ENCODE measurements around the gene ZBTB17. TPM values are rescaled to one million over a fixed set of nuclear protein-coding genes. Genes with fewer than 3 reads are reported as not detected.
"Not testable (repeated sequence)": the region's sequence is repeated elsewhere in the genome, so short reads cannot be mapped to it uniquely, and the experiment has no call there.

The ZBTB17 gene
- total and polyA plus RNA-seq, 2 experiments from 2014 or later: 16.8 to 32.3 TPM

GRCh38 chr1:15900662-15901279 is 75.1 kb downstream of the ZBTB17 start:
- Histone ChIP-seq H4K20me1 (ENCODE audit: insufficient read depth, poor library complexity, severe bottlenecking) (peaks cover 17% of the 10 kb centered on the region), H3K4me1 (ENCODE audit: insufficient read depth) (no peaks in the 10 kb centered on the region), H3K27ac (no peak overlapping the region), H3K4me3 (no peak overlapping the region), H2AFZ (no peak overlapping the region), H3K79me2 (peaks cover 100% of the 10 kb centered on the region), H3K27me3 (no peaks in the 10 kb centered on the region), H3K9me2 (replicated peaks; ENCODE audit: insufficient read depth) (no peaks in the 10 kb centered on the region), H3K9me3 (ENCODE audit: low read depth) (no peaks in the 10 kb centered on the region), H3K4me2 (no peak overlapping the region), H3K36me3 (replicated peaks; ENCODE audit: insufficient read depth, low read depth) (no peaks in the 10 kb centered on the region)
- TF ChIP-seq EZH2phosphoT487 (IDR thresholded peaks at IDR 0.05; ENCODE audit: low read depth, severe bottlenecking, unreplicated experiment): no peak
- TF ChIP-seq CTCF (IDR thresholded peaks at IDR 0.05; ENCODE audit: poor library complexity): no peak
- no peak for TF ChIP-seq EZH2 (IDR thresholded peaks at IDR 0.05; ENCODE audit: borderline replicate concordance)
- WGBS (ENCODE audit: low lambda C conversion rate, missing lambda C conversion rate): 91% methylated on average over 8 of the region's 8 CpGs
- no peak for DNase-seq (ENCODE audit: low spot score)

- H3K79me2 ChIP-seq: peaks cover 100% of the 10 kb centered on the region
- H3K4me3 ChIP-seq: no peak overlapping the region
- no peaks in the 10 kb centered on the region for H3K36me3 ChIP-seq (replicated peaks; ENCODE audit: insufficient read depth, low read depth)
- H3K9me2 ChIP-seq (replicated peaks; ENCODE audit: insufficient read depth): no peaks in the 10 kb centered on the region
- H3K9me3 ChIP-seq (ENCODE audit: low read depth): no peaks in the 10 kb centered on the region
- no peak for TF ChIP-seq EZH2 (IDR thresholded peaks at IDR 0.05; ENCODE audit: borderline replicate concordance)
- TF ChIP-seq CTCF (IDR thresholded peaks at IDR 0.05; ENCODE audit: poor library complexity): no peak
- no peak for TF ChIP-seq EZH2phosphoT487 (IDR thresholded peaks at IDR 0.05; ENCODE audit: low read depth, severe bottlenecking, unreplicated experiment)
- WGBS (ENCODE audit: low lambda C conversion rate, missing lambda C conversion rate): 92% methylated on average over 9 of the region's 9 CpGs
- no peaks in the 10 kb centered on the region for H3K4me1 ChIP-seq (ENCODE audit: insufficient read depth)
- DNase-seq (ENCODE audit: low spot score): no peak
- H3K27ac ChIP-seq: no peak overlapping the region
- no peak overlapping the region for H2AFZ ChIP-seq
- H4K20me1 ChIP-seq (ENCODE audit: insufficient read depth, poor library complexity, severe bottlenecking): peaks cover 16% of the 10 kb centered on the region
- no peaks in the 10 kb centered on the region for H3K27me3 ChIP-seq
- H3K4me2 ChIP-seq: no peak overlapping the region
These were observed 76.6 kb downstream of the ZBTB17 start for GRCh38 chr1:15899266-15899665.

GRCh38 chr1:15896841-15897610 is 78.9 kb downstream of the ZBTB17 start:
- H3K27me3 ChIP-seq; H3K4me3 ChIP-seq; H2AFZ ChIP-seq; H3K4me1 ChIP-seq (ENCODE audit: insufficient read depth); H3K9me3 ChIP-seq (ENCODE audit: low read depth); H3K4me2 ChIP-seq; H3K9me2 ChIP-seq (replicated peaks; ENCODE audit: insufficient read depth); H3K27ac ChIP-seq; H3K36me3 ChIP-seq (replicated peaks; ENCODE audit: insufficient read depth, low read depth); DNase-seq (ENCODE audit: low spot score): not testable (repeated sequence)
- peaks cover 100% of the 10 kb centered on the region for H3K79me2 ChIP-seq
- WGBS (ENCODE audit: low lambda C conversion rate, missing lambda C conversion rate): 97% methylated on average over 17 of the region's 20 CpGs
- peaks cover 14% of the 10 kb centered on the region for H4K20me1 ChIP-seq (ENCODE audit: insufficient read depth, poor library complexity, severe bottlenecking)

DNA sequence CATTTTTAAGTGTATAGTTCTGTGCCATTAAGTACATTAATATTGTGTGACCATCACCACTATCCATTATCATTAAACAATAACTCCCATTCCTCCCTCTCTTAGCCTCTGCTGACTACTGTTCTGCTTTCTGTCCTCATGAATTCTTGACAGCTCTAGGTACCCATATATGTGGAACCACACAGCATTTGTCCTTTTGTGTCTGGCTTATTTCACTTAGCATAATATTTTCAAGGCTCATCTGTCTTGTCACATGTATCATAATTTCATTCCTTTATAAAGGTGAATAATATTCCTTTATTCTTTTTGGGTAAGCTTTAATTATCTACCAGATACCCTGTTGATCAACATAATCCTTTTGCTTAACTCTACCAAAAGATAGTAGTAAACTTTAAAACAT is 80.7 kb downstream of the ZBTB17 start:
- H3K79me2 ChIP-seq: peaks cover 100% of the 10 kb centered on the region
- TF ChIP-seq EZH2phosphoT487 (IDR thresholded peaks at IDR 0.05; ENCODE audit: low read depth, severe bottlenecking, unreplicated experiment) (no peak), CTCF (IDR thresholded peaks at IDR 0.05; ENCODE audit: poor library complexity) (no peak), EZH2 (IDR thresholded peaks at IDR 0.05; ENCODE audit: borderline replicate concordance) (no peak)
- DNase-seq (ENCODE audit: low spot score): no peak

GRCh38 chr1:15892857-15893599 is 82.9 kb downstream of the ZBTB17 start:
- not testable (repeated sequence) for H3K9me3 ChIP-seq (ENCODE audit: low read depth); H3K27ac ChIP-seq
- 90% methylated on average over 6 of the region's 6 CpGs for WGBS (ENCODE audit: low lambda C conversion rate, missing lambda C conversion rate)

More for the DNA sequence above, 80.7 kb downstream of the ZBTB17 start:
- Histone ChIP-seq H3K27me3 (no peaks in the 10 kb centered on the region), H3K9me3 (ENCODE audit: low read depth) (no peaks in the 10 kb centered on the region), H3K27ac (no peak overlapping the region), H2AFZ (no peak overlapping the region), H3K4me1 (ENCODE audit: insufficient read depth) (no peaks in the 10 kb centered on the region), H3K36me3 (replicated peaks; ENCODE audit: insufficient read depth, low read depth) (no peaks in the 10 kb centered on the region), H3K9me2 (replicated peaks; ENCODE audit: insufficient read depth) (no peaks in the 10 kb centered on the region), H4K20me1 (ENCODE audit: insufficient read depth, poor library complexity, severe bottlenecking) (peaks cover 9% of the 10 kb centered on the region), H3K4me2 (no peak overlapping the region), H3K4me3 (no peak overlapping the region)

More at GRCh38 chr1:15892857-15893599, 82.9 kb downstream of the ZBTB17 start:
- H3K27me3 ChIP-seq; H4K20me1 ChIP-seq (ENCODE audit: insufficient read depth, poor library complexity, severe bottlenecking); H3K4me3 ChIP-seq; H2AFZ ChIP-seq; H3K36me3 ChIP-seq (replicated peaks; ENCODE audit: insufficient read depth, low read depth); H3K4me2 ChIP-seq; H3K9me2 ChIP-seq (replicated peaks; ENCODE audit: insufficient read depth); H3K4me1 ChIP-seq (ENCODE audit: insufficient read depth); DNase-seq (ENCODE audit: low spot score): not testable (repeated sequence)
- peaks cover 100% of the 10 kb centered on the region for H3K79me2 ChIP-seq

Data from hepatocyte (in vitro differentiated cells).